Measurements from ENCODE around the gene ZBTB39. TPM values are rescaled to one million over a fixed set of nuclear protein-coding genes. Genes with fewer than 3 reads are reported as not detected.

Gene ZBTB39
- total RNA-seq, 1 donor from 2014 or later, result 6.4 TPM

- H3K9me3 Mint-ChIP-seq (ENCODE audit: unreplicated experiment), result no peaks in the 10 kb centered on the region
- H3K36me3 Mint-ChIP-seq (ENCODE audit: unreplicated experiment), result peaks cover 3% of the 10 kb centered on the region
- peaks cover 3% of the 10 kb centered on the region for H3K4me1 Mint-ChIP-seq (ENCODE audit: unreplicated experiment)
- TF ChIP-seq, protein P1, sequence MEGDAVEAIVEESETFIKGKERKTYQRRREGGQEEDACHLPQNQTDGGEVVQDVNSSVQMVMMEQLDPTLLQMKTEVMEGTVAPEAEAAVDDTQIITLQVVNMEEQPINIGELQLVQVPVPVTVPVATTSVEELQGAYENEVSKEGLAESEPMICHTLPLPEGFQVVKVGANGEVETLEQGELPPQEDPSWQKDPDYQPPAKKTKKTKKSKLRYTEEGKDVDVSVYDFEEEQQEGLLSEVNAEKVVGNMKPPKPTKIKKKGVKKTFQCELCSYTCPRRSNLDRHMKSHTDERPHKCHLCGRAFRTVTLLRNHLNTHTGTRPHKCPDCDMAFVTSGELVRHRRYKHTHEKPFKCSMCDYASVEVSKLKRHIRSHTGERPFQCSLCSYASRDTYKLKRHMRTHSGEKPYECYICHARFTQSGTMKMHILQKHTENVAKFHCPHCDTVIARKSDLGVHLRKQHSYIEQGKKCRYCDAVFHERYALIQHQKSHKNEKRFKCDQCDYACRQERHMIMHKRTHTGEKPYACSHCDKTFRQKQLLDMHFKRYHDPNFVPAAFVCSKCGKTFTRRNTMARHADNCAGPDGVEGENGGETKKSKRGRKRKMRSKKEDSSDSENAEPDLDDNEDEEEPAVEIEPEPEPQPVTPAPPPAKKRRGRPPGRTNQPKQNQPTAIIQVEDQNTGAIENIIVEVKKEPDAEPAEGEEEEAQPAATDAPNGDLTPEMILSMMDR (IDR thresholded peaks at IDR 0.05), result no peak
- H3K27me3 Mint-ChIP-seq (ENCODE audit: unreplicated experiment), result peaks cover 11% of the 10 kb centered on the region
- DNase-seq (ENCODE audit: extremely low spot score, unreplicated experiment), result no peak
- no peak overlapping the region for H3K4me3 Mint-ChIP-seq (ENCODE audit: unreplicated experiment)
- H3K27ac Mint-ChIP-seq (ENCODE audit: unreplicated experiment), result no peak overlapping the region
These were observed 42.7 kb upstream of the ZBTB39 start for GRCh38 chr12:57049119-57049446.

GRCh38 chr12:57048423-57049118 lies 42.2 kb upstream of the ZBTB39 start:
- TF ChIP-seq, protein P1 (IDR thresholded peaks at IDR 0.05), result no peak
- Mint-ChIP-seq H3K4me1 (ENCODE audit: unreplicated experiment) (peaks cover 3% of the 10 kb centered on the region), H3K36me3 (ENCODE audit: unreplicated experiment) (no peaks in the 10 kb centered on the region), H3K27ac (ENCODE audit: unreplicated experiment) (no peak overlapping the region), H3K9me3 (ENCODE audit: unreplicated experiment) (no peaks in the 10 kb centered on the region), H3K27me3 (ENCODE audit: unreplicated experiment) (peaks cover 15% of the 10 kb centered on the region), H3K4me3 (ENCODE audit: unreplicated experiment) (no peak overlapping the region)
- no peak for DNase-seq (ENCODE audit: extremely low spot score, unreplicated experiment)

GRCh38 chr12:57047981-57048380 lies 41.6 kb upstream of the ZBTB39 start:
- DNase-seq (ENCODE audit: extremely low spot score, unreplicated experiment), result no peak
- Mint-ChIP-seq H3K9me3 (ENCODE audit: unreplicated experiment) (no peaks in the 10 kb centered on the region), H3K4me3 (ENCODE audit: unreplicated experiment) (no peak overlapping the region), H3K4me1 (ENCODE audit: unreplicated experiment) (peaks cover 3% of the 10 kb centered on the region), H3K27ac (ENCODE audit: unreplicated experiment) (no peak overlapping the region), H3K27me3 (ENCODE audit: unreplicated experiment) (peaks cover 20% of the 10 kb centered on the region), H3K36me3 (ENCODE audit: unreplicated experiment) (no peaks in the 10 kb centered on the region)
- TF ChIP-seq, protein P1 (IDR thresholded peaks at IDR 0.05), result no peak

GRCh38 chr12:57046947-57047890 lies 40.9 kb upstream of the ZBTB39 start:
- no peak for DNase-seq (ENCODE audit: extremely low spot score, unreplicated experiment)
- Mint-ChIP-seq H3K27ac (ENCODE audit: unreplicated experiment) (no peak overlapping the region), H3K27me3 (ENCODE audit: unreplicated experiment) (peaks cover 21% of the 10 kb centered on the region)

More at GRCh38 chr12:57046947-57047890, 40.9 kb upstream of the ZBTB39 start:
- no peak overlapping the region for H3K4me3 Mint-ChIP-seq (ENCODE audit: unreplicated experiment)
- H3K9me3 Mint-ChIP-seq (ENCODE audit: unreplicated experiment), result no peaks in the 10 kb centered on the region
- H3K4me1 Mint-ChIP-seq (ENCODE audit: unreplicated experiment), result peaks cover 3% of the 10 kb centered on the region
- no peaks in the 10 kb centered on the region for H3K36me3 Mint-ChIP-seq (ENCODE audit: unreplicated experiment)
- TF ChIP-seq, protein P1 (IDR thresholded peaks at IDR 0.05), result no peak
